Left lung (tissue), 10 donors: ENCODE results near the gene FAM50B. TPM values are rescaled to one million over a fixed set of nuclear protein-coding genes. Genes with fewer than 3 reads are reported as not detected.

ENCODE experiments used
- ATAC-seq: fragments of 200-7000 bp; cut with Tn5 transposase; one replicate; pipeline ENCODE4 v1.9.1; 2020; ENCODE audit warnings: moderate library complexity
- DNase-seq, 4 donors: peaks; one replicate each; pipeline ENCODE4 v3.0.0-alpha.2; 2013 to 2020
- H3K27ac ChIP-seq, 2 donors: fragments of 200-600 bp; sonication (generic) in 1 of 2; one replicate each; pipeline versions ENCODE4 v1.5.0 to v1.8.0; 2020 to 2021
- H3K27me3 ChIP-seq, 2 donors: fragments of 200-600 bp; sonication (generic) in 1 of 2; one replicate each; pipeline versions ENCODE4 v1.5.0 to v1.8.0; 2020 to 2021
- H3K36me3 ChIP-seq, 2 donors: fragments of 200-600 bp; sonication (generic) in 1 of 2; one replicate each; pipeline versions ENCODE4 v1.5.0 to v1.8.0; 2020 to 2021
- H3K4me1 ChIP-seq, 2 donors: fragments of 200-600 bp; one replicate each; pipeline ENCODE4 v1.8.0; 2021
- H3K4me3 ChIP-seq, 2 donors: fragments of 200-600 bp; sonication (generic) in 1 of 2; one replicate each; pipeline versions ENCODE4 v1.5.0 to v1.8.0; 2020 to 2021; ENCODE audit warnings: mild to moderate bottlenecking in 1 of 2
- H3K9me3 ChIP-seq, 2 donors: fragments of 200-600 bp; sonication (generic) in 1 of 2; one replicate each; pipeline versions ENCODE4 v1.5.0 to v1.8.0; 2020 to 2021
- CTCF ChIP-seq, 2 donors: fragments of 200-600 bp; sonication (generic) in 1 of 2; IDR thresholded peaks; one replicate each; pipeline versions ENCODE4 v1.5.0 to v1.8.0; 2021; ENCODE audit warnings: antibody characterized with exemption in 2 of 2
- intact Hi-C, 2 donors: fragments of 100-400 bp; cut with DNase I; formaldehyde crosslinking; loops; one replicate each; pipeline versions ENCODE4 v1.11.2 to v1.14.2; 2022
- polyA plus RNA-seq, 6 donors: library from polyadenylated mRNA; unstranded; fragments of 120-200 nt; gene quantifications; one replicate each; pipeline ENCODE4 v1.2.1, GENCODE V29; 2013; ENCODE audit not compliant: insufficient read length in 6 of 6
- total RNA-seq, 2 donors: library from RNA; stranded (reverse); fragmentation: NEBNext Ultra II Directional; extraction: Animal tissue kit (Norgen Biotek cat#: 25700); gene quantifications; one replicate each; pipeline ENCODE4 v1.2.1, GENCODE V29; 2021
- donor health status: DM: no; HTN: yes; CAD: no.
- donor health status: DM: no; HTN: no; CAD: no.

The FAM50B gene
- total and polyA plus RNA-seq, 8 donors, result 8.5 to 20.3 (median 11.0) TPM

GRCh38 chr6:3811191-3811590 is 38.0 kb upstream of the FAM50B start:
- H3K4me3 ChIP-seq, result no peak overlapping the region
- H3K27ac ChIP-seq, result no peak overlapping the region
- ATAC-seq (no peak), DNase-seq (no peak)
- TF ChIP-seq CTCF (IDR thresholded peaks at IDR 0.05), result no peak
- peaks cover 11 to 15% of the 10 kb centered on the region in 2 donors for H3K4me1 ChIP-seq
- no peaks in the 10 kb centered on the region for H3K36me3 ChIP-seq
- H3K27me3 ChIP-seq, result no peaks in the 10 kb centered on the region
- no peaks in the 10 kb centered on the region for H3K9me3 ChIP-seq
- intact Hi-C loops, result no loop called here

- Histone ChIP-seq H3K27ac (no peak overlapping the region), H3K36me3 (no peaks in the 10 kb centered on the region), H3K27me3 (no peaks in the 10 kb centered on the region), H3K4me3 (no peak overlapping the region), H3K9me3 (no peaks in the 10 kb centered on the region), H3K4me1 (peaks cover 11 to 15% of the 10 kb centered on the region in 2 donors)
- DNase-seq (no peak), ATAC-seq (no peak)
- TF ChIP-seq CTCF (IDR thresholded peaks at IDR 0.05), result no peak
- intact Hi-C loops, result no loop called here
Measured at GRCh38 chr6:3812596-3812995, 36.6 kb upstream of the FAM50B start.

GRCh38 chr6:3813150-3813780 is 35.9 kb upstream of the FAM50B start:
- no peak for TF ChIP-seq CTCF (IDR thresholded peaks at IDR 0.05)
- no peaks in the 10 kb centered on the region for H3K9me3 ChIP-seq
- H3K4me3 ChIP-seq, result no peak overlapping the region
- H3K27me3 ChIP-seq, result no peaks in the 10 kb centered on the region
- intact Hi-C loops, result no loop called here
- H3K27ac ChIP-seq, result no peak overlapping the region
- peak in 1 of 4 donors; percentile 51 for DNase-seq
- H3K4me1 ChIP-seq, result peaks cover 11 to 13% of the 10 kb centered on the region in 2 donors
- H3K36me3 ChIP-seq, result no peaks in the 10 kb centered on the region
- ATAC-seq, result peak; percentile 62

- no peak overlapping the region for H3K27ac ChIP-seq
- no peak overlapping the region for H3K4me3 ChIP-seq
- H3K4me1 ChIP-seq, result peaks cover 7 to 8% of the 10 kb centered on the region in 2 donors
- intact Hi-C loops, result no loop called here
- H3K9me3 ChIP-seq, result no peaks in the 10 kb centered on the region
- no peak for DNase-seq
- no peak for ATAC-seq
- H3K27me3 ChIP-seq, result no peaks in the 10 kb centered on the region
- H3K36me3 ChIP-seq, result no peaks in the 10 kb centered on the region
- TF ChIP-seq CTCF (IDR thresholded peaks at IDR 0.05), result no peak
Measured at GRCh38 chr6:3813918-3814317, 35.3 kb upstream of the FAM50B start.

- ATAC-seq (no peak), DNase-seq (no peak)
- Histone ChIP-seq H3K9me3 (no peaks in the 10 kb centered on the region), H3K4me3 (no peak overlapping the region), H3K4me1 (peaks cover 3 to 7% of the 10 kb centered on the region in 2 donors), H3K36me3 (no peaks in the 10 kb centered on the region), H3K27ac (no peak overlapping the region), H3K27me3 (no peaks in the 10 kb centered on the region)
- intact Hi-C loops, result no loop called here
- no peak for TF ChIP-seq CTCF (IDR thresholded peaks at IDR 0.05)
Measured at GRCh38 chr6:3814539-3814938, 34.6 kb upstream of the FAM50B start.
